GM18508 (cell line): ENCODE results near the gene THSD7A.
"Not testable (repeated sequence)": the region's sequence is repeated elsewhere in the genome, so short reads cannot be mapped to it uniquely, and the experiment has no call there.

Experiments used
- ATAC-seq: cut with Tn5 transposase; IDR thresholded peaks from one replicate; pipeline ENCODE4 v1.9.1; 2021; ENCODE audit warnings: moderate number of reproducible peaks; ENCODE audit not compliant: insufficient read depth, unreplicated experiment

Gene THSD7A

DNA sequence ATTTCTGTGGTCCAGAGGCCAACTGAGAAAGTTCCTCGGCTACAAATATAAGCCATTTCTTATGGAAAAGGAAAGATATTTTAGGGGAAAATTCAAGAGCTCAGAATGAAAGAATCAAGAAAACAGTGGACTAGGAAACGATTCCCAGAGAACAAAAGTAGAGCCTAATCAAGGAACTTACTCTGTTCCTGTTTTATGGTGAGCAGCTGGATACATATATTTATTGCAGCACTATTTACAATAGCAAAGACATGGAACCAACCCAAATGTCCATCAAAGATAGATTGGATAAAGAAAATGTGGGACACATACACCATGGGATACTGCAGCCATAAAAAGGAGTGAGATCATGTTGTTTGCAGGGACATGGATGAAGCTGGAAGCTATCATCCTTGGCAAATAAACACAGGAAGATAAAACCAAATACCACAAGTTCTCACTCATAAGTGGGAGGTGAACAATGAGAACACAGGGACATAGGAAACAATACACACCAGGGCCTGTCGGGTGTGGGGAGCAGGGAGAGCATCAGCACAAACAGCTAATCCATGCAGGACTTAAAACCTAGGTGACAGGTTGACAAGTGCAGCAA, 298.7 kb downstream of the THSD7A start:
- ATAC-seq = no peak

DNA sequence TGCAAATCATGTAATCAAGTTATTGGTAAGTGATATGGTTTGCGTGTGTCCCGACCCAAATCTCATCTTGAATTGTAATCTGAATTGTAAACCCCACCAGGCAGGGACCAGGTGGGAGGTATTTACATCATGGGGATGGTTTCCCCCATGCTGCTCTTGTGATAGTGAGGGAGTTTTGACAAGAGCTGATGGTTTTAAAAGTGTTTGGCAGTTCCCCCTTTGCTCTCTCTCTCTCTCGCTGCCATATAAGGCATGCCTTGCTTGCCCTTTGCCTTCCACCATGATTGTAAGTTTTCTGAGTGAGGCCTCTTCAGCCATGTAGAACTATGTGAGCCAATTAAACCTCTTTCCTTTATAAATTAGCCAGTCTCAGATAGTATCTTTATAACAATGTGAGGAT, 302.6 kb downstream of the THSD7A start:
- no peak for ATAC-seq

DNA sequence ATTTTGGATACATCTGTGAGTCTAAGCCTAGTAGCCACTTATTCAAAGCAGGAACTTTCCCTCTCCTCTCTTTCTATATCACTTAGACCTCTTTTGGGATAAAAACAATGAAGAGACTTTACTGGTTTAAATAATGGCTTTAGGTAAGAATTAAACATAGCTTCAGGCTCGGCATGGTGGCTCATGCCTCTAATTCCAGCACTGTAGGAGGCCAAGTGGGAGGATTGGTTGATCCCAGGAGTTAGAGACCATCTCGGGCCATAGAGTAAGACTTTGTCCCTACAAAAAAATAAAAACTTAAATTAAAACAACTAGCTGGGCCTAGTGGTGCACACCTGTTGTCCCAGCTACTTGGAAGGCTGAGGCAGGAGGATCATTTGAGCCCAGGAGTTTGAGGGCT, 304.3 kb downstream of the THSD7A start:
- no peak for ATAC-seq

DNA sequence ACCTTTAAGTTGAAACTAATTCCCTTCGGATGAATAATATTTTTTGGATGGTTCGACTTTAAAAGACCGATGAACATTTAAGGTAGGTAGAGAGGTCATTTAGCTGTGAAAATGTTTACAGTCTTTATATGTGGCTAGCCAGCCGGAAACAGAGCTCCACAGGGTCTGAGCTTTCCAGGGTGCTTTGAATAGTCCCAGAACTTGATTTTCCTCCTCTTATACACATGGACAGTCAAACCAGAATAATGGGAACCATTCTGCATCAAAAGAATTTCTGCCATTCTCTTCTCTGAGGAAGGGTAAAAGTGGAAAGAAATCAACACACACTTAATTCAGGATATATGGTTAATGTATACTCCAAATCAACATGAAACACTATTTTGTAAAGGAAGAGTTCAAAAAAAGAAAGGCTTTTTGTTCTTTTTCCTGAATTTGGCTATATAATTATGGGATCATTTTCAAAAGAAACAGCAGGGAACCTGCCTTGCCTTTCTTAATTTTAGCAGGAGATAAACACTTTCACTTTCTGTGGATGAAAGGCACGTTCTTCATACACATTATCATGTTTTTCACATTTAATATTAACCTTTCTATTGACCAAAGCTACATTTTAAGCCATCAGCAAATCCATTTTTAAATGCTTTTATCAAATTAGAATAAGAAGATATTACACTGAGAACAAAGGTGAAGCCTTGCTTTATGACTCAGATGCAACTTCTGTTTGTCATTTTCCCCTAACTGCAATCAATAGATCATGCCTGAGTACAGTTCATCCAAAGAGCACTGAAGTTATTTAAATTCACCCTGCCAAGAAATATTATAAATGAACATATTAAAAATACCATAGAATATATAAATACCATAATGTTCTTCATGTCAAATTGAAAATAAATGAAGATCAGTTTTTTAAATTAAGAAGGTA, 307.3 kb downstream of the THSD7A start:
- no peak for ATAC-seq

DNA sequence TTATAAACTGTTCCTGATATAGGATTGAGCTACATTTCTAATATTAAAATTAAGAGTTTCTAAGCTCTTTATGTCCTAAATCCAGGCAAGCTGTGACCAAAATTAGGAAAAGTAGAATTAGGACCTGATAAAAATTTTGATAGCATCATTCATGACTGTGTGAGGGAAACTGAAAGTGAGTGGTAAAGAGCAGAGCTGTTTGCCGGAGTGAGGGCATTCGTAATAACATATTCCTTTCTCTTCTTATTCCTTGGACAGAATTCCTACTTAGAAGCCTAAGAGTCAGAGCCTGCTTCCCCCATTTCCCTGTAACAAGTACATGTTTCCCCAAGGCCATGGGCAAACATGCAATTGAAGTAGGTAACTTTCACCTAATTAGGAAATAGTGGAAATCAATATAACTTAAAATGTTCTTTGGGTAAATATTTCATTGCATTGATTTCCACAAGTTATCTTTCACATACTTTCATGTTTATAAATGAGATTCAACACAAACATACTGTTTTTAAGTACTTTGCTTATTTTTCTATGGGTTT, 310.0 kb downstream of the THSD7A start:
- ATAC-seq = not testable (repeated sequence)

DNA sequence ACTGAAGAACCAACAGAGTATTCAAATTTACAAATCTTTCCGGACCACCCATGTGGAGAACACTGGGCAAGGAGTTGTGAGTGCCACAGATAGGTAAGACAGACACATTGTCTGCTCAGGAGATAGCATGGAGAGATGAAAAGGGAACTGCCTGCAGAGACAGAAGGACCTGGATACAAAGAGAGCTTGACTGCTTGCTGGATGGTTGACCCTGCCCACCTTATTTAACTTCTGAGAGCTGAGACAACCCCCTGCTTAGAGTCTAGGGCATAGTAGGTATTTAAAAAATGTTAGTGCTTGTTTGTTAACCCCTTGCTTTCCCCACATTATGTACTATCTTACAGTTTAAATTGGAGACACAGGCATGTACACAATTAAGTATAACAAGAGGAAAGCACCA, 314.1 kb downstream of the THSD7A start:
- ATAC-seq = no peak

DNA sequence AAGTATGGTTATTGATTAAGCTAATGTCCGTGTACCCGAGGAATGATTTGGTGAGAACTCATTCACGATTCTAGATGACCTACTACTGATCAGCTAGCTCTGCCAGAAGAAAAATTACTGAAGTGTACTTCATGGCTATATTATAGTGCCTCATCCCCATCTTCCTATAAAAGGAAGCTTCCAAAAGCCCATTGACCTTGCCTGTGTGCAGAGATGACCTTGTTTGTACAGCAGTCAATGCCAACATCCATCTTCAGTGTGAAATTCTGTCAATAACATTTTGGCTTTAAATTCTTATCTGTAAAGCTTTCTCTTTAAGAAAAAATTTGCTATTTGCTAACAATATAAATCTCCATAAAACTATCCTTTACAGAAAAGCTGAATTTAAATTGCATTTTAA, 315.7 kb downstream of the THSD7A start:
- ATAC-seq = no peak

DNA sequence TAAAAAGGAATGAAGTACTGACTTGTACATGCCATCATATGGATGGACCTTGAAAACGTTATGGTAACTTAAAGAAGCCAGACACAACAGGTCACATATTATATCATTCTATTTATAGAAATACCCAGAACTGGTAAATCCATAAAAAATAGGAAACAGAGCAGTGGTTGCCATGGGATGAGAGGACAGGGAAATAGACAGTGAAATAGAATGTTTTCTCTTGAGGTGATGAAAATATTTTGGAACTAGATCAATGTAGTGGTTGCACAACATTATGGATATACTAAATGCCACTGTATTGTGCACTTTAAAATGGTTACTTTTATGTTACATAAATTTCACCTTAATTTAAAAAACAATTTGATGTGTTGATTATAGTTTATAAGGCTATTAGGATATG, 318.5 kb downstream of the THSD7A start:
- no peak for ATAC-seq

DNA sequence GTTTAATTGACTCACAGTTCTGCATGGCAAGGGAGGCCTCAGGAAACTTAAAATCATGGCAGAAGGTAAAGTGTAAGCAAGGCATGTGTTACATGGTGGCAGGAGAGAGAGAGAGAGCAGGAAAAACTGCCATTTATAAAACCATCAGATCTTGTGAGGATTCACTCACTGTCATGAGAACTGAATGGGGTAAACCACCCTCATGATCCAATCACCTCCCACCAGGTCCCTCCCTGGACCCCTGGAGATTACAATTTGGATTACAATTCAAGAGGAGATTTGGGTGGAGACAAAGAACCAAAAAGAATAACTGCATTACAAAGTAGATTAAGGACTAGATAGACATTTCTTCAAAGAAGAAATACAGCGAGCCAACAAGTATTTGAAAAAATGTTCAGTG, 324.1 kb downstream of the THSD7A start:
- no peak for ATAC-seq

DNA sequence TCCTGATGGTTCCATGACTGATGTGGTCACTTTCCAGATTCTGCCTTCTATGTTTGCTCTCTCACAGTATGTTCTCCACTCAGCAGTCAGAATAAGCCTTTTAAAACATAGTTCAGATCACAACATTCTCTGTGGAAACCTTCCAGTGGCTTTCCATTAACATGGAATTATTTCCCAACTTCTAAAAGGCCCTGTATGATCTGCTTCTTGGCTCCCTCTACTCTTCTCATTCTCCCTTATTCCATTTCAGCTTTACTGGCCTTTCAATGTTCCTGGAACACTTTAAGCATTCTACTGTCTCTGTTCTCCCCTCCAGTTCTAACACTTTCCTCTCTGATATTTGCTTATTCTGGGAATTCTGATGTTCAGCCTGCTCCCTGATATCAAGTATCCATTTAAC, 325.6 kb downstream of the THSD7A start:
- no peak for ATAC-seq

DNA sequence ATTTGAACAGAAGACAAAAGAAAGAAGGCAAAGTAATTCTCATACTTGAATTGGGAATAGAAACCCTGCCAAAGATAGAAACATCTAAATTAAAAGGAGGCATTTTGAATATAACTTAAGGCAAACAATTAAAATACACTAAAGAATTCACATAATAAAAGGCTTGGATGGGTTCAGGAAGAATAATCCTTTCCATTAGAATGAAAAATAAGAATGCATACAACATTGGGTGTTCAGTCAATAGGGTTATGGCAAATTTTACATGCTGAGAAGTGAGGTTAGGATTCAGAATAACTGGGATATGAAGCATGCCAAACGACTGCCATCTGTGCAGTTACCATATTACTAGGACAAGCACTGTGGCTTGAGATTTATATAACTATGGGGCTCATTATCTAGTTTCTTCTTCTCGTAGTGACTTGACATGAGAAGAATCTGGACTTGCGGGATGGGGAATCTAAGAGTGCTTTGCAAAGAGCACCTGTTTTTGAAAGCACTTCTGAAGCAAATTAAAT, 326.5 kb downstream of the THSD7A start:
- no peak for ATAC-seq

DNA sequence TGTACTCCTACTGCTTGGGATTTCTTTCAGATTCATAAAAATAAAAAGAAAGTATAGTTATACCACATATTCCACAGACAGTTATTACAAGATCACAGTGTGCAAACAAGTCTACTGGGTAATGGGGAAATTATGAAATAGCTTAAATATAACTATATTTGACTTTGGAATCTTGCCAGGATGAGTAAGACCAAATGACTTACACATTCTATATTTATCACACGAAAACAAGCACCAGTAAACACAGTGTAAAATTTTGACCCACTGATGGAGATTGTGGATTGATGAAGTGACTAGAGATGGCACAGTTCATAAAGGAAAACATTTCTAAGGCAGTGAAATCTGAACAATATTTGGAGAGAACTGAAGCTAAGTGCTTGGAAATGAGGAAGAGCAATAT, 339.7 kb downstream of the THSD7A start:
- no peak for ATAC-seq

DNA sequence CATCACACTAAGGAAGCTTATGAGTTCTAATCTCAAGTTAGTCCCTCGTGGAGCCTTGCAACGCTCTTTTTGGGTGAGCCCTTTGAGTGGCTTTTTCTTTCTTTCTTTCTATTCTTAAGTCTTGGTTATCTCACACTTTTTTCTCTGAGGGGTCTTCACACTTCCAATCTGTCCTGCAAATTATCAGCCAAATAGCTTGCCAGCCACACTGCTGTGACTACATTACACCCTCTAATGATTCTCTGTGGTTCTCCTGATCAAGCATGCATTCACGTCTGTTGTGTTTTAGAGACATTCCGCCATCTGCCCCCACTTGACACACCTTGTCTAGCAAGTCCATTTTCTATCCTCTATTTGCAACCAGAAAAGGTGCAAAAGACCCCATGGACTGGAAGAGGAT, 340.2 kb downstream of the THSD7A start:
- ATAC-seq = no peak

DNA sequence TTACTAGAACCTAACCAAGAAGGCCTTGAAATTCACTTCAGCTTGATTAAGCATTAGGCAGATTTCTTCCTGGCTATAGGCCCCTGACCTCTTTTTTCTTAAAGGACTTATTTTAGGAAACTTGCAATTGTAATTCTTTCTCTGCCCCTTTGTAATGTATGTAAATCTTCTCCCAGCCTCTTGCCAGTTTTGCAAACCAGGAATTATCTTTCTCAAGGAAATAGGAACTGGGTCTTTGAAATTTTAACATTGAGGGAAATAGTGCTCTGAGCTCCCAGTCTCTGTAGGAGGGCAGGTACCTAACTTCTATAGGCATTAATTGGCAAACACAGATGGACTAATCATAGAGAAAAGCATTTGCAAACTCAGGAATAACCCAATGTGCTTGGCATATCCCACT, 342.7 kb downstream of the THSD7A start:
- ATAC-seq = no peak

DNA sequence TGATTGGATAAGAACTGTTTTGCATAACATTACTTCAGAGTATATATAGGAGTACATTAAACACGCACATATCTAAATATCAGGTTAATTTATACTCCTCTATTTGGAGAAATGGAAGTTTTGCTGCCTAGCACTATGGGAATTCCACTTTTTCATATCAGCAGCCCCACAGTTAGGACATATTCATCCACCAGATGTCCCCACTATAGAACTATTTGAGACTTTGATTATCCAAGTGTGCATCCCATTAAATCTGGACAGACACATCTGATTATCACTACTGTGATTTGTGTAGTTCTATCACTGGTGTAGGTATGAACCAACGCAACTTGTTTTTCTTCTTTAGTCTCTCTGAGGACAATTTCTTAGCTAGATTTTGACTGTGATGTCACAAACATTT, 345.7 kb downstream of the THSD7A start:
- ATAC-seq = no peak

DNA sequence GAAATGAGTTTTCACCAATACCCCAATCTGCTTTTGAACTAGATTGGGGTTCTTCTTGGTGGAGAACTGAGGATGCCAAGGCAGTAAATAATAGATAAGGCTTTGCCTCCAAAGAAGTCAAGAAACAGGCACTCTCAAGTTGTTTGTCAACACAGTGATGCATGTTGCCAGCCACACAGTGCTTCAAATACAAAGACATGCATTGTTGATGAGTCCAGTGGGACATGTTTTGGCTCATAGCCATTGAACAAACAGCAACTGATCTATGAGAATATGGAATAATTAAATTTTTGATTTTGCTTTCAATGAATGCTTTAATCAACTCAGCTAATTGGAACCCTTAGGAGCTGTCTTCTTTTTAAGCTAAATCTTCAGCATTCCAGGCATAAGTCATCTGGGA, 346.4 kb downstream of the THSD7A start:
- no peak for ATAC-seq

DNA sequence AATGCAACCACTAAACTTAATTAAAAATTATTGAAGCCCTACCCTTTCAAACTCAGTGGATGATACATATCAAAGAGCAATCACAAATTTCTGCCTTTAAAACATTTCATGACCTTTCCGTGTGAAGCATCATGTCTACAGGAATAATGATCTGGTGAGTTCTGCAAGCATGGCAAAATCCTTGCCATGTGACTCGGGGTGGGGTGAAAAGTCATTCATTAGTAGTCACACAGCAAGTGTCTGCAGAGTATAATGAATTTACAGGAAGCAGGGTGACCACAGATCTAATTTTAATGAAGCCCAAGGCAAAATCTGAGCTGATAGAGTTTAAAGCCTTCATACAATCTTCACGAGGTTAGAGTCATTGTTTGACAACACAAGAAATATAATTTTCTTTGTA, 351.9 kb downstream of the THSD7A start:
- ATAC-seq = no peak

DNA sequence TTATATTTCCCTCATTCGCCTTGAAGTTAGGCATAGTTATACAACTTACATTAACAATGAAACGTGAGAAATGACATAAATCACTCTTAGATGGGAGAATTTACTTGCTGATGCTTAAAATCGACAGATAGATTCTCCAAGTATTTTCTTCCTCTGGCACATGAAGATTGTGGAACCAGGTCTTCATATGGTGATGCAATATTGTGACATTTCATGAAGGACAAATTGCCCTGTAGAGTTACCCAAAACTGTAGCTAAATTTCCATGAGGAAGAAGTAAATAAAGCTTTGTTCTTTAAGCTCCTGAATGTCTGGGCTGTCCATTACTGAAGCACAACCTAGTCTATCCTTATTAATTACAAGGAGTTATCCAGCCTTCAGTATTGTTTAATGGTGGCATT, 353.1 kb downstream of the THSD7A start:
- no peak for ATAC-seq

DNA sequence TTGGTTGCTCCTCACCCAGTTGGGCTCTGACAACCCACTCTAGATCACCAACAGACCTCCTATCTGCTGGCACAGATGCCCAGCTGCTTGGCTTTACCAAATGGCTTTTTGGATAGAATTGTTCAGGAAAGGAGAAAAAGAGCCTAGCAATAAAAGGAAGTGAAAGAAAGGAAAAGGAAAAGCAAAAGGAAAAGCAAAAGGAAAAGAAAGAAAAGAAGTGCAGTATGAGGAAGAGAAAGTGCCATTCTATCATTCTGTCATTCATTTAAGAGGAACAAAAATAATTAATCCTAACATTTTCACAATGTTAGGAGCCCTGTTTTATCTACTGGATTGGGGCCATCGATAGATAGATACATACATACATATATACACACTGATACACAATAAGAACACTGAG, 353.6 kb downstream of the THSD7A start:
- ATAC-seq = no peak

DNA sequence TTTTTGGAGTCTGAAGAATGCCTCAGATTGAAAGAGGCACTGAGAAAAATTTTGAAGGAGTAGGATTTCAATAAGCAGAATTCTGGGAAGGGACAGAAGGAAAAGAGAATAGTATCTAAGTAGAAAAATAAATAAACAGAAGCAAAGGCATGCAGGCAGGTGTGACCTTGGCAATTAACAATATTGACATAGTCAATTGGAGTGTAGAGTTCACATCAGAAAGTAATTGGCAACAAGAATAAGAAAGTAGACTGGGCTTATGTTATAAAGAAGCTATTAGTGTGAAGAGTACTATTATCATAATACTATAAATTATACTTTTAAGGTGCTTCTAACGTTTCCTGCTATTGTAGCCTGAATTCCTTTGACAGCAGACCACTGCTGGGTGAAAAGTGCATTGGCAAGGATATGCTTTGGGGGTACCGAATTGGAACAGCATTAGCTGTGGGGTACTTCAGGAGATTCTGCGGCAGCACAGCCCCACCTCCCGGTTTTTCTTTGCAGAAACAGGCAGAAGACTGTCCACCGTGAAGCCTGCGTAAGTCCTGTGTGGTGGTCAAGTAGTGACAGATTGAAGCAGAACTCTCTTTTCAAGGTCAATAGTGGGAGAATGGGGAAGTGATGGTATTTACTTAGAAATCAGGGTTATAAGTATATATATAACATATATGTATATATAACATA, 357.0 kb downstream of the THSD7A start:
- ATAC-seq = no peak
